Measurements from ENCODE around the gene SLC19A1.

DNA sequence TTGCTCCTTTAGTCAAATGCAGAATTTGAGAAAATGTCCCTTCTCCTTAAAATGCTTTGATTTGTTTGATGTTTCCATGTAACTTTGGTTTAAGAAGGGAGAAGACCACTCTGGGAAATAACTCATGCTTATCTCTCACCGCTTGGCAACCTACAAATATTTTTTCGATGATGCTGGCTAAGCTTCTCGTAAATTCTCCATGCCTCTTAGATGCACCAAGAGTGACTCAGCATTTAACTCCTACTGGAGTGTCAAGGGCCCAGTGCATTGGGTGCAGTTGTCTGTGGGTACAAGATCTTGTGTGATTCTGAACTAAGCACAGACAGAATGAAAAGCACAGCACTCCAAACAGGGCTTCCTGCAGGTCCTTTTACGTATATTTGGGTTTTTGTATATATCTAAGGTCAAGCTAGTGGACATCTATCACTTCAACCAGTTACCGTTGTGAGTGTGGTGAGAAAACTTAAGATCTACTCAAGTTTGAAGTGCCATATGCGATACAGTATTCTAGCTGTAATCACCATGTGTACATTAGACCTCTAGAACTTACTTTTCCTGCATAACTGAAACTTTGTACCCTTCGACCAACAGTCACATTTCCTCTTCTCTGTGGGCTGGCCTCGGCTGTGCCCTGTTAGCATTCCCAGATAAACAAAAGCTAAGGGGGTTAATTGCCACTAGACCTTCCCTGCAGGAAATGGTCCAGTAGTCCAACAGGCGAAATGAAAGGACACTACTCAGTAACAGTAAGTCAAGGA is 81.5 kb downstream of the SLC19A1 start:
- TF ChIP-seq, protein P1, sequence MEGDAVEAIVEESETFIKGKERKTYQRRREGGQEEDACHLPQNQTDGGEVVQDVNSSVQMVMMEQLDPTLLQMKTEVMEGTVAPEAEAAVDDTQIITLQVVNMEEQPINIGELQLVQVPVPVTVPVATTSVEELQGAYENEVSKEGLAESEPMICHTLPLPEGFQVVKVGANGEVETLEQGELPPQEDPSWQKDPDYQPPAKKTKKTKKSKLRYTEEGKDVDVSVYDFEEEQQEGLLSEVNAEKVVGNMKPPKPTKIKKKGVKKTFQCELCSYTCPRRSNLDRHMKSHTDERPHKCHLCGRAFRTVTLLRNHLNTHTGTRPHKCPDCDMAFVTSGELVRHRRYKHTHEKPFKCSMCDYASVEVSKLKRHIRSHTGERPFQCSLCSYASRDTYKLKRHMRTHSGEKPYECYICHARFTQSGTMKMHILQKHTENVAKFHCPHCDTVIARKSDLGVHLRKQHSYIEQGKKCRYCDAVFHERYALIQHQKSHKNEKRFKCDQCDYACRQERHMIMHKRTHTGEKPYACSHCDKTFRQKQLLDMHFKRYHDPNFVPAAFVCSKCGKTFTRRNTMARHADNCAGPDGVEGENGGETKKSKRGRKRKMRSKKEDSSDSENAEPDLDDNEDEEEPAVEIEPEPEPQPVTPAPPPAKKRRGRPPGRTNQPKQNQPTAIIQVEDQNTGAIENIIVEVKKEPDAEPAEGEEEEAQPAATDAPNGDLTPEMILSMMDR (IDR thresholded peaks at IDR 0.05), result no peak
- no peak for TF ChIP-seq POLR2A (IDR thresholded peaks at IDR 0.05)
- TF ChIP-seq POLR2AphosphoS5 (IDR thresholded peaks at IDR 0.05), result no peak

Data from prostate gland (tissue), 2 donors.